Endodermal cell (in vitro differentiated cells): ENCODE measurements around the gene PDZRN4. TPM values are rescaled to one million over a fixed set of nuclear protein-coding genes. Genes with fewer than 3 reads are reported as not detected.

ENCODE experiments used
- DNase-seq: peaks from one replicate; pipeline ENCODE4 v3.0.0-alpha.2; 2017
- H3K27ac ChIP-seq: 2 replicates; pipeline ENCODE4 v1.5.1; 2013; ENCODE audit warnings: mild to moderate bottlenecking, low read depth, low read length, moderate library complexity
- H3K27me3 ChIP-seq: 2 replicates; pipeline ENCODE4 v1.6.1; 2013; ENCODE audit warnings: mild to moderate bottlenecking, low read length, moderate library complexity; ENCODE audit not compliant: insufficient read depth, control insufficient read depth, poor library complexity, severe bottlenecking
- H3K36me3 ChIP-seq: 2 replicates; pipeline ENCODE4 v1.7.0; 2013; ENCODE audit warnings: mild to moderate bottlenecking, low read length, moderate library complexity; ENCODE audit not compliant: control insufficient read depth, insufficient read depth
- H3K4me1 ChIP-seq: one replicate; pipeline ENCODE4 v1.7.0; 2013; ENCODE audit warnings: low read length; ENCODE audit not compliant: control insufficient read depth, insufficient read depth
- H3K4me3 ChIP-seq: 2 replicates; pipeline ENCODE4 v1.5.1; 2013; ENCODE audit warnings: mild to moderate bottlenecking, low read length, moderate library complexity
- H3K9ac ChIP-seq: 2 replicates; pipeline ENCODE4 v1.6.1; 2013; ENCODE audit warnings: mild to moderate bottlenecking, low read length, moderate library complexity; ENCODE audit not compliant: poor library complexity, severe bottlenecking; ENCODE audit errors: extremely low read depth
- H3K9me3 ChIP-seq: 2 replicates; pipeline ENCODE4 v1.6.1; 2013; ENCODE audit warnings: mild to moderate bottlenecking, low read length, moderate library complexity; ENCODE audit not compliant: control insufficient read depth
- H3K27ac Mint-ChIP-seq: 2 replicates; pipeline ENCODE4 v1.8.0; 2020; ENCODE audit warnings: mixed read lengths
- H3K27me3 Mint-ChIP-seq: 2 replicates; pipeline ENCODE4 v1.8.0; 2021; ENCODE audit warnings: mild to moderate bottlenecking, mixed read lengths; ENCODE audit not compliant: insufficient read depth
- H3K36me3 Mint-ChIP-seq: 2 replicates; pipeline ENCODE4 v1.8.0; 2020; ENCODE audit warnings: low read depth, mixed read lengths
- H3K4me1 Mint-ChIP-seq: 2 replicates; pipeline ENCODE4 v1.8.0; 2020; ENCODE audit warnings: mixed read lengths
- H3K4me3 Mint-ChIP-seq: 2 replicates; pipeline ENCODE4 v1.8.0; 2020; ENCODE audit warnings: mild to moderate bottlenecking, moderate library complexity, mixed read lengths
- H3K9me3 Mint-ChIP-seq: 2 replicates; pipeline ENCODE4 v1.8.0; 2020; ENCODE audit warnings: mild to moderate bottlenecking, mixed read lengths
- CTCF ChIP-seq: fragments of 200-600 bp; sonication (generic); conservative IDR thresholded peaks from 2 replicates; pipeline ENCODE4 v1.5.0; 2021; ENCODE audit warnings: antibody characterized with exemption, mild to moderate bottlenecking
- WGBS, 2 experiments: methylation state at CpG; one replicate each; pipeline versions ENCODE4 v1.1.5 to v1.1.7; 2013; ENCODE audit warnings: missing lambda C conversion rate in 2 of 2, mixed read lengths in 1 of 2; ENCODE audit not compliant: insufficient coverage in 1 of 2, insufficient read length in 1 of 2; 5-methylcytosine and 5-hydroxymethylcytosine counted together
- total RNA-seq, 2 donors: library from RNA; stranded (reverse); fragmentation: NEBNext Ultra II Directional in 1 of 2; extraction: Animal tissue kit (Norgen Biotek cat#: 25700) in 1 of 2; gene quantifications; 2 replicates in 1 of 2; 3 replicates in 1 of 2; pipeline ENCODE4 v1.2.1, GENCODE V29; 2021

PDZRN4 gene
- total RNA-seq, 2 donors from 2014 or later: 1.6 to 1.9 TPM

- Histone ChIP-seq H3K27ac (no peak overlapping the region), H3K4me3 (no peak overlapping the region), H3K27me3 (no peaks in the 10 kb centered on the region), H3K9ac (no peak overlapping the region), H3K36me3 (no peaks in the 10 kb centered on the region), H3K4me1 (no peaks in the 10 kb centered on the region), H3K9me3 (no peaks in the 10 kb centered on the region)
- Mint-ChIP-seq H3K27ac (no peak overlapping the region), H3K4me3 (no peak overlapping the region), H3K36me3 (no peaks in the 10 kb centered on the region), H3K9me3 (no peaks in the 10 kb centered on the region), H3K27me3 (no peaks in the 10 kb centered on the region), H3K4me1 (peaks cover 23% of the 10 kb centered on the region)
- WGBS, 2 experiments: 80 to 98% methylated on average over 1 to 3 of the region's 3 CpGs
- TF ChIP-seq CTCF: no peak
- no peak for DNase-seq
These were observed 327.8 kb downstream of the PDZRN4 start for GRCh38 chr12:41515953-41516352.

GRCh38 chr12:41520869-41521268 is 332.7 kb downstream of the PDZRN4 start:
- H3K4me3 ChIP-seq: no peak overlapping the region
- H3K4me1 ChIP-seq: no peaks in the 10 kb centered on the region
- no peak for TF ChIP-seq CTCF
- 89 to 93% methylated on average over 2 to 3 of the region's 3 CpGs for WGBS, 2 experiments
- H3K36me3 Mint-ChIP-seq: no peaks in the 10 kb centered on the region
- no peak overlapping the region for H3K4me3 Mint-ChIP-seq
- H3K9ac ChIP-seq: no peak overlapping the region
- no peak for DNase-seq
- H3K9me3 ChIP-seq: no peaks in the 10 kb centered on the region
- H3K4me1 Mint-ChIP-seq: peaks cover 26% of the 10 kb centered on the region
- no peak overlapping the region for H3K27ac Mint-ChIP-seq
- no peaks in the 10 kb centered on the region for H3K9me3 Mint-ChIP-seq
- no peak overlapping the region for H3K27ac ChIP-seq
- H3K36me3 ChIP-seq: no peaks in the 10 kb centered on the region
- H3K27me3 ChIP-seq: no peaks in the 10 kb centered on the region
- H3K27me3 Mint-ChIP-seq: no peaks in the 10 kb centered on the region

GRCh38 chr12:41521872-41522379 is 333.8 kb downstream of the PDZRN4 start:
- H3K4me3 Mint-ChIP-seq: no peak overlapping the region
- no peak overlapping the region for H3K9ac ChIP-seq
- no peak for DNase-seq
- H3K36me3 ChIP-seq: no peaks in the 10 kb centered on the region
- WGBS, 2 experiments: 67% methylated on average over 1 of the region's 1 CpG; no CpG with 5 or more reads in 1 of the 2 experiments
- no peaks in the 10 kb centered on the region for H3K9me3 Mint-ChIP-seq
- no peaks in the 10 kb centered on the region for H3K27me3 ChIP-seq
- H3K27ac Mint-ChIP-seq: no peak overlapping the region
- TF ChIP-seq CTCF: no peak
- peak overlapping the region; percentile 6 for H3K27ac ChIP-seq
- H3K36me3 Mint-ChIP-seq: no peaks in the 10 kb centered on the region
- H3K4me1 ChIP-seq: no peaks in the 10 kb centered on the region
- no peaks in the 10 kb centered on the region for H3K27me3 Mint-ChIP-seq
- peaks cover 24% of the 10 kb centered on the region for H3K4me1 Mint-ChIP-seq
- H3K4me3 ChIP-seq: no peak overlapping the region
- H3K9me3 ChIP-seq: no peaks in the 10 kb centered on the region
